Pulmonary artery endothelial cell (primary cell): Measurements from ENCODE around the gene COX18. TPM values are rescaled to one million over a fixed set of nuclear protein-coding genes. Genes with fewer than 3 reads are reported as not detected.

ENCODE experiments used
- DNase-seq: peaks from one replicate; pipeline ENCODE4 v3.0.0-alpha.2; 2011; ENCODE audit warnings: low read depth, low spot score
- total RNA-seq: library from RNA; depleted of rRNA; stranded (reverse); fragments of >200 nt; gene quantifications from 2 replicates; pipeline ENCODE4 v1.2.3, GENCODE V29; 2014

The COX18 gene
- total RNA-seq, 1 donor from 2014 or later: 32.5 TPM

DNA sequence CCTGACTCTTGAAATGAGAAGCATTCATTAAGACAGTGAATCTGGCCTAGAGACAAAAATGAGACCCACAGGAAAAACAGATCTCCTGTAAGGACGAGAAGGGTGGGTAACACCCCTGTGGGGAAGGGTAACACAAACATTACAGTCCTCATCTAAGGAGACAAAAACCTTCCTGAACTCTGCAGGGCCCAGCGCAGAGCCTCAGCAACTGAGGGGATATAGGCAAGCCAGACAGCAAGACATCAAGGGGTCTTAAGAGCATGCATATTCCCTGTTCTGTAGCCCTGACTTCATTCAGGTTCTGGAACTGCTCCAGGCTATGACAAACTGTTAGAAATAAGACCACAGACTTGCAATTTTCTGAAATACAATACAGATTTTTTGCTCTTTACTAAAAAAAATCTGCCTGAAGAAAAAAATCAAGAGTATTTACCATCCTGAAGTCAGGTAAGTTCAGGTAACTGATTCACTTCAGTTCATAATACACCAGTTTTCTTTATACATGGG, 15.5 kb downstream of the COX18 start:
- no peak for DNase-seq

GRCh38 chr4:73053076-73053475, 16.4 kb downstream of the COX18 start:
- DNase-seq: no peak

- DNase-seq: no peak
Measured at GRCh38 chr4:73051625-73052024, 17.9 kb downstream of the COX18 start.

DNA sequence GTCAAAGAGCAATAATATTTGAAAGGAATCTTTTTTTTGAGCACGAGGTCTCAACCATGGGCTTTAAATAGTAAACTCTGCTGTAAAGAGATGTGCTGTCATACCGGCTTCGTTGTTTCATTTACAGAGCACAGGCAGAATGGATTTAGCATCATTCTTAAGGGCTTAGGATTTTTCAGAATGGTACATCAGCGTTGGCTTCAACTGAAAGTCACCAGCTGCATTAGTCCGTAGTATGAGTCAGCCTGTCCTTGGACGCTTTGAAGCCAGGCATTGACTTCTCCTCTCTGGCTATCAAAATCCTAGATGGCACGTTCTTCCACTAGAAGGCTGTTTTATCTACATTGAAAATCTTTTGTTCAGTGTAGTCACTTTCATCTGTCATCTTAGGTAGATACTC, 23.6 kb downstream of the COX18 start:
- DNase-seq: no peak

DNA sequence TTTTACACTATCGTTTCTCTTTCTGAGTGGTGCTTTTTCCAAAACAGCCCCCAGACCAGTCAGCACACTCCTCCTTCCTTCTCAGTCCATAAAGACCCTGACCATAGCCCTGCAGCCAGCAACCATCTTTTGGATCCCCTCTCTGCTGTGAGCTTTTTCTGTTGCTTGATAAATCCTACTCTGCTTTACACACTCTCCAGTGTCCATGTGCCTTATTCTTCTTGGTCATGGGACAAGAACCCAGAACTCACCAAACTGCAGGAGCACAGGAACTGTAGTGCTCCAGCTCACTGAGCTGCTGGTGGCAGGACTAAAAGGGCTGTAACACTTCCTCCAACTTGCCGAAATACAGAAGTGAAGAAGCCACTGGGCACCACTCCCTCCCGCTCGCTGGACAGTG, 32.5 kb downstream of the COX18 start:
- no peak for DNase-seq

- DNase-seq: no peak
Measured at GRCh38 chr4:73036123-73036522, 33.4 kb downstream of the COX18 start.

DNA sequence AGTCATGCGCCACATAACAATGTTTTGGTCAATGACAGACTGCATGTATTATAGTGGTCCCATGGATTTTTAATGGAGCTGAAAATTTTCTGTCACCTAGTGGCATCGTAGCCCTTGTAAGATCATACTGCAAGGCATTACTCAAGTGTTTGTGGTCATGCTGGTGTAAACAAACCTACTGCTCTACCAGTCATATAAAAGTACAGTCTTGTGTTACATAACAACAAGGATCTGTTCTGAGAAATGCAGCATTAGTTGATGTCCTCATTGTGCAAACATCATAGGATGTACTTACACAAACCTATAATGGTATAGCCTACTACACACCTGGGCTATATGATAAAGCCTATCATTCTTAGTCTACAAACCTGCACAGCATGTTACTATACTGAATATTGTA, 34.6 kb downstream of the COX18 start:
- no peak for DNase-seq

GRCh38 chr4:73028621-73029020, 40.9 kb downstream of the COX18 start:
- DNase-seq: no peak

- peak; percentile 17 for DNase-seq
Measured at GRCh38 chr4:73021634-73022033, 47.9 kb downstream of the COX18 start.

DNA sequence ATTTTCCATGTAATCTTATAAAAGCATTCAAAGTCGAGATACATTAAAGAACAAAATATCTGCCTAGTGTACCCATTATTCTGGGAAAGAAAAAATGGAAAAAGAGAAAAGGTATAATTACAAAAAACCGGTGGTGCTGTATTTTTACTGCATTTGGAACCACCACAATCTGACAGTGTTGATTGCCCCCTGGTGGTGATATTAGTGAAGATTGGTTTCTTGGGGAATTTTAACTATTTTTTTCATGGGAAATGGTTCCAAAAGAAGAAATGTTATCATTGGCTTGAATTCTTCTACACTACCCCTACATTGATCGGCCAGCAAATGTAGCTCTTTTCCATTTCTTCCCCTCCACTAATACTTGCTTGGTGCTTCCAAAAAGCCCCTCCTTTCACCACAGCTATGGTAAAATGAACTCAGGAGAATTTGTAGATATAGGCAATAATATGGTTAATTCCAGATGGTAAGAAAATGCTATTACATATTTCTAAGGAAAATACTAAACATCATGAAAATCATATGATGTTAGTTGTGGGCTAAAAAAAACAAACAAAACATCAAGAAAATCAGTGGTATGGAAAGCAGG, 50.0 kb downstream of the COX18 start:
- no peak for DNase-seq

DNA sequence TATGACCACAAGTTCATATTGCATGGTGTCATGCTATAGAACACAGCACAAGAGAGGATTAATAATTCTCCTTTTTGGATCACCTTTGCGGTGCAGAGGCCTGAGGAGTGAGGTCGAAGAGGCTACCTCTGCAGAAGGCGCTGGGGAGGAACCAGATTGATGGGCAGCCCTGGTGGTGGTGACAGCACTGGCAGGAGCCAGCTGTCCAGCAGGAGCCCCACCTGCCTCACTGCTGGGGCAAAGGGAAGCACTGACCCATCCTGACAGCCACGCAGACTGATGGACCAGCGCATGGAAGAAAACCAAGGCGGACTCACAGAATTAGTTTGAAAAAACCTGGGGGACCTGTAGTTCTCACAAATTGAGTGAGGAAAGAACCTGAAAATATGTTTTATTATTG, 50.9 kb downstream of the COX18 start:
- DNase-seq: no peak

- DNase-seq: no peak
Measured at GRCh38 chr4:73013310-73013709, 56.2 kb downstream of the COX18 start.

GRCh38 chr4:73012673-73013072, 56.8 kb downstream of the COX18 start:
- no peak for DNase-seq

DNA sequence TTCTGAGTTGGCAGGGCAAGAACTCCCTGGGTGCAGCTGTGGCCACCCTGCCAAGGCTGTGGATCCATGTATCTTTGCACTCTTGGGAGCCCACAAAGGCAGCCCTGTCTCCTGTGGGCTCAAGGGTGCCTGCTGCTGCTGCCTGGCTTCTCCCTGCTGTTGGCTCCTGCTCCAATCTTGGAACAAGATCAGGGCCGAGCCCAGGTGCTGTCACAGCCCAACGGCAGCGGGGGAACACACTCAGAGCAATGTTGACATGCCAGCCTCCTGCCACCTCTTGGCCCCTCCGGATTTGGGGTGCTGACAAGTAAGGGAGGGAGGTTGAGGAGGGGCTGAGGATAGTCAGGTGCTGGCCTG, 57.9 kb downstream of the COX18 start:
- no peak for DNase-seq

DNA sequence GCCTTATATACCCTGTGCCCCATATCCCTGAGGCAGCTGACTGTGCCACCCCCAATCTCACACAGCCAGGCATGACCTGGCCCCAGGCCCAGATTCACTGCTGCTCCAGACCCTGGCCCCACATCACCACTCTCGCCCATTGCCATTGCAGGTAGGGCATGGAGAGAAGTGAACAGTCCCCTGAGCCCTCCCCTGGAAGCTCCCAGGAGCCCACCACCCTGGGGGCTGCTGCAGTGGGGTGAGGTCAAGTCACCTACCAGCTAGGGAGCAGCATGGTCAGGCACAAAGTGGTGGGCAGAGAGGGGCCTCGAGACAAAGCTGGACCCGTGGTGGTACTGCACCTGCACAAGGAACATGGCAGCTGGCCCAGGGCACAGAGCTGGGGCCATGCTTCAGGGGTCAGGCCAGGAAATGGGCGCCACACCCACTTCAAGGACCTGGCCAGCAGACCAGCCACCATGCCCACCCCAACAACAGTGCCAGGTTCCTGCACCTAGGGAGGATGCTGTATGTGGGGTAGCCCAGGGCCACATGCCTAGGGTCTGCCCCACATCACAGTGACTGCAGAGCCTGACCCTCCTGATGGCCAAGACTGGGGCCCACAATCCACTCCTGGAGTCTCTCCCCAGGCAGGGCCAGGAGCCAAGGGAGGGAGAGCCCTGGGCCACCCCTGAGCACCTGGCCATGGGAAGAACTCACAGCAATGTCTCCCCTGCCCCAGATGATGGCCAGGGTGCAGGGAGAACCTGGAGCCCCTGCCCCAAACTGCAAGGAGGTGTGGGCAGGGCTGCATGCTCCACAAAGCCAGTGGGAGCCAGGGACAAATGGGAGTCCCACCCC, 58.5 kb downstream of the COX18 start:
- DNase-seq: no peak

DNA sequence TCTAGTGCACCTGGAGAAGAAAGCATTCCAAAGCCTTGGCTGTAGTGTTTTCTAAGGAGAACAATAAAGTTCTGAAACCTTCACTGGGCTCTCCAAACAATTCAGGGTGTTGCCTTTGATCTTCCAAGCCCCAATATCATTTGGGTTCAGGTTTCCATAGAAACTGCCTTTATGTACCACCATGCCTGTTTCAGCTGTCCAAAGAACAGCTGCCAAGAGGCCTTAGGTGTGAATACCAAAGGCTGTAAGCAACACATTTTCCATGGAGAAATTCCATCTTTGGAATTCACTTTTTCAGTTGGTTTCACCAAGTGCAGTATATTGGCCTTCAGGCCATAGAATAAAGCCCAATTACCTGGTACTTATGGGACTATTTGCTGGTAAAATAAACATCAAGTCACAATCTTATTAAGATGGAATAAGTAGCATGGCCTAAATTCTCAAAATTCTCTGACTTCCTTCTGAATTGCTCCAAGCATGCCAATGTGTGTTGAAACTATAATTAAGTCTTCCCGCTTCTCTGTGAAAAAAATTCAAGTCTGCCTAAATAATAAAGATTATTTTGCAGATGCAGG, 61.9 kb downstream of the COX18 start:
- DNase-seq: no peak

GRCh38 chr4:73006286-73006990, 63.1 kb downstream of the COX18 start:
- no peak for DNase-seq

GRCh38 chr4:73005514-73005913, 64.0 kb downstream of the COX18 start:
- no peak for DNase-seq
